Liver (tissue), 9 donors: ENCODE data around the gene C19orf12. TPM values are rescaled to one million over a fixed set of nuclear protein-coding genes. Genes with fewer than 3 reads are reported as not detected.

ENCODE experiments used
- DNase-seq: peaks from one replicate; pipeline ENCODE4 v3.0.0-alpha.2; 2017; ENCODE audit warnings: low spot score
- H3K27ac ChIP-seq, 2 donors: one replicate each; pipeline ENCODE4 v1.7.0; 2013; ENCODE audit warnings: inconsistent platforms in 2 of 2, low read length in 2 of 2, control low read depth in 1 of 2, low read depth in 1 of 2, mild to moderate bottlenecking in 1 of 2
- H3K27me3 ChIP-seq, 4 donors: one replicate each; pipeline versions ENCODE4 v1.6.1 to v1.7.0; 2013; ENCODE audit warnings: low read length in 3 of 4, inconsistent platforms in 1 of 4, mild to moderate bottlenecking in 1 of 4, moderate library complexity in 1 of 4; ENCODE audit not compliant: control insufficient read depth in 4 of 4, insufficient read depth in 4 of 4
- H3K36me3 ChIP-seq, 4 donors: one replicate each; pipeline versions ENCODE4 v1.6.1 to v1.7.0; 2013; ENCODE audit warnings: low read length in 3 of 4, mild to moderate bottlenecking in 3 of 4, low read depth in 1 of 4, moderate library complexity in 1 of 4; ENCODE audit not compliant: control insufficient read depth in 4 of 4, insufficient read depth in 3 of 4
- H3K4me1 ChIP-seq, 4 donors: one replicate each; pipeline versions ENCODE4 v1.6.1 to v1.7.0; 2013; ENCODE audit warnings: low read length in 3 of 4, mild to moderate bottlenecking in 3 of 4, moderate library complexity in 1 of 4; ENCODE audit not compliant: control insufficient read depth in 4 of 4, insufficient read depth in 4 of 4
- H3K4me3 ChIP-seq, 3 donors: one replicate each; pipeline versions ENCODE4 v1.6.1 to v1.7.0; 2013; ENCODE audit warnings: low read length in 3 of 3, control low read depth in 1 of 3, low read depth in 1 of 3, mild to moderate bottlenecking in 1 of 3
- H3K9ac ChIP-seq, 2 donors: one replicate each; pipeline ENCODE4 v1.7.0; 2013; ENCODE audit warnings: low read length in 2 of 2, mild to moderate bottlenecking in 2 of 2, moderate library complexity in 2 of 2, control low read depth in 1 of 2, low read depth in 1 of 2
- H3K9me3 ChIP-seq, 4 donors: one replicate each; pipeline versions ENCODE4 v1.6.1 to v1.7.0; 2013; ENCODE audit warnings: low read length in 3 of 4; ENCODE audit not compliant: control insufficient read depth in 4 of 4
- ATF3 ChIP-seq: IDR thresholded peaks from 2 replicates; pipeline ENCODE4 v1.6.1; 2016; ENCODE audit warnings: antibody characterized with exemption
- EGR1 ChIP-seq, 2 donors: IDR thresholded peaks; 2 replicates each; pipeline ENCODE4 v1.6.1; 2016 to 2018; ENCODE audit warnings: antibody characterized with exemption in 2 of 2, low read depth in 2 of 2
- HNF4A ChIP-seq, 2 donors: conservative IDR thresholded peaks; 2 replicates each; pipeline ENCODE4 v1.6.1; 2016; ENCODE audit warnings: antibody characterized with exemption in 2 of 2, mild to moderate bottlenecking in 2 of 2
- HNF4G ChIP-seq: IDR thresholded peaks from 2 replicates; pipeline ENCODE4 v1.6.1; 2016; ENCODE audit warnings: antibody characterized with exemption
- MAX ChIP-seq: IDR thresholded peaks from 2 replicates; pipeline ENCODE4 v1.6.1; 2016; ENCODE audit warnings: antibody characterized with exemption
- NR2F2 ChIP-seq: IDR thresholded peaks from 2 replicates; pipeline ENCODE4 v1.6.1; 2016; ENCODE audit warnings: antibody characterized with exemption
- REST ChIP-seq: IDR thresholded peaks from 2 replicates; pipeline ENCODE4 v1.6.1; 2016; ENCODE audit warnings: antibody characterized with exemption, mild to moderate bottlenecking
- RXRA ChIP-seq, 2 donors: IDR thresholded peaks; 2 replicates each; pipeline ENCODE4 v1.6.1; 2017 to 2018; ENCODE audit warnings: antibody characterized with exemption in 2 of 2, mild to moderate bottlenecking in 1 of 2
- WGBS: extraction: QIAGEN DNeasy Blood & Tissue Kit; methylation state at CpG from one replicate; pipeline ENCODE4 v1.1.7; 2013; 5-methylcytosine and 5-hydroxymethylcytosine counted together
- polyA plus RNA-seq, 2 donors: library from polyadenylated mRNA; stranded (reverse) in 1 of 2; unstranded in 1 of 2; fragments of 200-250 nt in 1 of 2; fragments of >200 nt in 1 of 2; fragmentation: Nextera tagmentation in 1 of 2; extraction: Ambion mirVana in 1 of 2; gene quantifications; one replicate each; pipeline versions ENCODE4 v1.2.1 to v1.2.3, GENCODE V29; 2013 to 2015
- total RNA-seq, 2 donors: library from RNA; depleted of rRNA; stranded (reverse); fragments of >200 nt; gene quantifications; one replicate each; pipeline ENCODE4 v1.2.3, GENCODE V29; 2014
- donor health status: healthy.
- donor health status: healthy.
- donor health status: healthy.
- donor health status: healthy.
- donor health status: healthy.

The C19orf12 gene
- total and polyA plus RNA-seq, 4 donors = 21.2 to 82.8 (median 40.1) TPM

GRCh38 chr19:29750001-29750400 lies 34.9 kb upstream of the C19orf12 start:
- WGBS = 86% methylated on average over 5 of the region's 5 CpGs

GRCh38 chr19:29748996-29749849 lies 34.2 kb upstream of the C19orf12 start:
- no peak overlapping the region for H3K27ac ChIP-seq
- peaks cover 0 to 2% (median 0%) of the 10 kb centered on the region in 4 donors for H3K27me3 ChIP-seq
- no peaks in the 10 kb centered on the region for H3K9me3 ChIP-seq
- H3K4me3 ChIP-seq = no peak overlapping the region
- no peaks in the 10 kb centered on the region for H3K4me1 ChIP-seq
- no peak for DNase-seq
- WGBS = 84% methylated on average over 7 of the region's 7 CpGs
- H3K9ac ChIP-seq = no peak overlapping the region
- no peak for TF ChIP-seq ATF3
- no peak for TF ChIP-seq RXRA (IDR thresholded peaks at IDR 0.05)
- H3K36me3 ChIP-seq = no peaks in the 10 kb centered on the region

More at GRCh38 chr19:29750001-29750400, 34.9 kb upstream of the C19orf12 start:
- no peaks in the 10 kb centered on the region for H3K36me3 ChIP-seq
- no peak for DNase-seq
- TF ChIP-seq HNF4G (no peak), HNF4A (conservative IDR thresholded peaks at IDR 0.05) (no peak), MAX (no peak), EGR1 (IDR thresholded peaks at IDR 0.05; ENCODE audit: low read depth in 2 of 2) (no peak)
- H3K27me3 ChIP-seq = peaks cover 0 to 2% (median 0%) of the 10 kb centered on the region in 4 donors
- H3K27ac ChIP-seq = no peak overlapping the region
- H3K4me1 ChIP-seq = no peaks in the 10 kb centered on the region
- H3K9ac ChIP-seq = no peak overlapping the region
- no peak overlapping the region for H3K4me3 ChIP-seq
- no peaks in the 10 kb centered on the region for H3K9me3 ChIP-seq

- Histone ChIP-seq H3K36me3 (no peaks in the 10 kb centered on the region), H3K27me3 (no peaks in the 10 kb centered on the region), H3K27ac (no peak overlapping the region), H3K4me1 (no peaks in the 10 kb centered on the region), H3K9me3 (no peaks in the 10 kb centered on the region), H3K9ac (no peak overlapping the region), H3K4me3 (no peak overlapping the region)
- DNase-seq = no peak
- 75% methylated on average over 6 of the region's 6 CpGs for WGBS
- no peak for TF ChIP-seq NR2F2
- TF ChIP-seq REST = no peak
- TF ChIP-seq EGR1 (IDR thresholded peaks at IDR 0.05; ENCODE audit: low read depth in 2 of 2) = no peak
- no peak for TF ChIP-seq HNF4A (conservative IDR thresholded peaks at IDR 0.05)
Measured at GRCh38 chr19:29745253-29745652, 30.2 kb upstream of the C19orf12 start.
